WTC11 (cell line): ENCODE results near the gene EYA2.

Experiments used
- CREM ChIP-seq: sonication (generic); formaldehyde crosslinking; IDR thresholded peaks from 2 replicates; pipeline ENCODE4 v1.8.1; 2022; ENCODE audit warnings: mild to moderate bottlenecking, missing genetic modification reagents, moderate library complexity
- ELF4 ChIP-seq: sonication (generic); formaldehyde crosslinking; IDR thresholded peaks from 2 replicates; pipeline ENCODE4 v1.8.1; 2022; ENCODE audit warnings: low read depth, mild to moderate bottlenecking, moderate library complexity, missing genetic modification reagents
- MXD4 ChIP-seq: fragments of 250-450 bp; sonication (Bioruptor Pico); IDR thresholded peaks from 2 replicates; pipeline ENCODE4 v1.8.0; 2021; ENCODE audit warnings: mild to moderate bottlenecking, moderate library complexity, borderline replicate concordance
- MYBL2 ChIP-seq: sonication (generic); formaldehyde crosslinking; IDR thresholded peaks from 2 replicates; pipeline ENCODE4 v1.8.1; 2023; ENCODE audit warnings: mild to moderate bottlenecking, moderate library complexity, missing genetic modification reagents
- SMAD3 ChIP-seq: sonication (generic); formaldehyde crosslinking; IDR thresholded peaks from 2 replicates; pipeline ENCODE4 v1.8.0; 2022; ENCODE audit warnings: missing genetic modification reagents, mild to moderate bottlenecking, borderline replicate concordance
- ZNF121 ChIP-seq: sonication (generic); formaldehyde crosslinking; IDR thresholded peaks from 2 replicates; pipeline ENCODE4 v1.8.0; 2023; ENCODE audit warnings: missing genetic modification reagents
- TF ChIP-seq, protein P1 (sequence below): fragments of 200-600 bp; IDR thresholded peaks from 2 replicates; pipeline ENCODE4 v1.8.0; 2022; ENCODE audit warnings: antibody characterized with exemption
- TF ChIP-seq, protein P2 (sequence below): sonication (generic); formaldehyde crosslinking; IDR thresholded peaks from 2 replicates; pipeline ENCODE4 v1.8.0; 2022; ENCODE audit warnings: missing genetic modification reagents
- TF ChIP-seq, protein P3 (sequence below): sonication (generic); formaldehyde crosslinking; IDR thresholded peaks from 2 replicates; pipeline ENCODE4 v1.8.1; 2022; ENCODE audit warnings: mild to moderate bottlenecking, missing genetic modification reagents, moderate library complexity, borderline replicate concordance
- TF ChIP-seq, protein P4 (sequence below): sonication (generic); formaldehyde crosslinking; IDR thresholded peaks from 2 replicates; pipeline ENCODE4 v1.8.1; 2023; ENCODE audit warnings: mild to moderate bottlenecking, missing genetic modification reagents, moderate library complexity
- TF ChIP-seq, protein P5 (sequence below): sonication (generic); formaldehyde crosslinking; IDR thresholded peaks from 2 replicates; pipeline ENCODE4 v1.8.1; 2022; ENCODE audit warnings: mild to moderate bottlenecking, moderate library complexity, missing genetic modification reagents

DNA sequence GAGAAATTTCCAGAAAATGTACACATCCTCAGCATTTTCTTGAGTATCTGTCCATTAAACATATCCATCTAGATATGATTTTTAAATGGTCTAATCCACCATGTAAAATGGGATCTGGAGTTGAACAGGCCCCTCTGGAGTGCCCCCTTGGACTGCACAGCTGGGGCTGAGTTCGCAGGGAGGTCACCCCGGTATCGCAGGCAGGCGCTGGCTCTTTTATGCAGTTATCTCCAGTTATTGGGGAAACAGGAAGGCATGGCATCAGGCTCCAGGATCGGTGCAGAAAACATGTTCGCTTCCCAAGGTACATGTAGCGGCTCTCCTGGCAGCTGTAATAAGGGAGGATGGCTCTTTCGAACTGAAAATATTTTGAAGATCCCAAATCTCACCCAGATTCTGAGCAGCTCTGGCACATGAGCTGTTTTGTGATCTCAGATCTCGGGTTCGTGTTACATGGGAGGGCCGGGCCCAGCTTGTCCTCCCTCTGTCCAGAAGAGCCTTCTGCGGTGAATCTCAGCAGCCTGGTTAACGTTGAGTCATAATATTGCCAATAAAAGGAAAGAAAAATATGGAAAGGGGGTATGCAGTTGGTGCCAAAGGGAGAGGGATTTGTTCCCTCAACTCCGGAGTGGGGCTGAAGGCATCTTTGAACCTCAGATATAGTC lies 167.7 kb downstream of the EYA2 start:
- TF ChIP-seq, protein P1, sequence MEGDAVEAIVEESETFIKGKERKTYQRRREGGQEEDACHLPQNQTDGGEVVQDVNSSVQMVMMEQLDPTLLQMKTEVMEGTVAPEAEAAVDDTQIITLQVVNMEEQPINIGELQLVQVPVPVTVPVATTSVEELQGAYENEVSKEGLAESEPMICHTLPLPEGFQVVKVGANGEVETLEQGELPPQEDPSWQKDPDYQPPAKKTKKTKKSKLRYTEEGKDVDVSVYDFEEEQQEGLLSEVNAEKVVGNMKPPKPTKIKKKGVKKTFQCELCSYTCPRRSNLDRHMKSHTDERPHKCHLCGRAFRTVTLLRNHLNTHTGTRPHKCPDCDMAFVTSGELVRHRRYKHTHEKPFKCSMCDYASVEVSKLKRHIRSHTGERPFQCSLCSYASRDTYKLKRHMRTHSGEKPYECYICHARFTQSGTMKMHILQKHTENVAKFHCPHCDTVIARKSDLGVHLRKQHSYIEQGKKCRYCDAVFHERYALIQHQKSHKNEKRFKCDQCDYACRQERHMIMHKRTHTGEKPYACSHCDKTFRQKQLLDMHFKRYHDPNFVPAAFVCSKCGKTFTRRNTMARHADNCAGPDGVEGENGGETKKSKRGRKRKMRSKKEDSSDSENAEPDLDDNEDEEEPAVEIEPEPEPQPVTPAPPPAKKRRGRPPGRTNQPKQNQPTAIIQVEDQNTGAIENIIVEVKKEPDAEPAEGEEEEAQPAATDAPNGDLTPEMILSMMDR = no peak
- TF ChIP-seq, protein P2, sequence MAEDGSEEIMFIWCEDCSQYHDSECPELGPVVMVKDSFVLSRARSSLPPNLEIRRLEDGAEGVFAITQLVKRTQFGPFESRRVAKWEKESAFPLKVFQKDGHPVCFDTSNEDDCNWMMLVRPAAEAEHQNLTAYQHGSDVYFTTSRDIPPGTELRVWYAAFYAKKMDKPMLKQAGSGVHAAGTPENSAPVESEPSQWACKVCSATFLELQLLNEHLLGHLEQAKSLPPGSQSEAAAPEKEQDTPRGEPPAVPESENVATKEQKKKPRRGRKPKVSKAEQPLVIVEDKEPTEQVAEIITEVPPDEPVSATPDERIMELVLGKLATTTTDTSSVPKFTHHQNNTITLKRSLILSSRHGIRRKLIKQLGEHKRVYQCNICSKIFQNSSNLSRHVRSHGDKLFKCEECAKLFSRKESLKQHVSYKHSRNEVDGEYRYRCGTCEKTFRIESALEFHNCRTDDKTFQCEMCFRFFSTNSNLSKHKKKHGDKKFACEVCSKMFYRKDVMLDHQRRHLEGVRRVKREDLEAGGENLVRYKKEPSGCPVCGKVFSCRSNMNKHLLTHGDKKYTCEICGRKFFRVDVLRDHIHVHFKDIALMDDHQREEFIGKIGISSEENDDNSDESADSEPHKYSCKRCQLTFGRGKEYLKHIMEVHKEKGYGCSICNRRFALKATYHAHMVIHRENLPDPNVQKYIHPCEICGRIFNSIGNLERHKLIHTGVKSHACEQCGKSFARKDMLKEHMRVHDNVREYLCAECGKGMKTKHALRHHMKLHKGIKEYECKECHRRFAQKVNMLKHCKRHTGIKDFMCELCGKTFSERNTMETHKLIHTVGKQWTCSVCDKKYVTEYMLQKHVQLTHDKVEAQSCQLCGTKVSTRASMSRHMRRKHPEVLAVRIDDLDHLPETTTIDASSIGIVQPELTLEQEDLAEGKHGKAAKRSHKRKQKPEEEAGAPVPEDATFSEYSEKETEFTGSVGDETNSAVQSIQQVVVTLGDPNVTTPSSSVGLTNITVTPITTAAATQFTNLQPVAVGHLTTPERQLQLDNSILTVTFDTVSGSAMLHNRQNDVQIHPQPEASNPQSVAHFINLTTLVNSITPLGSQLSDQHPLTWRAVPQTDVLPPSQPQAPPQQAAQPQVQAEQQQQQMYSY (CRISPR knock-in tag) = no peak
- TF ChIP-seq, protein P3, sequence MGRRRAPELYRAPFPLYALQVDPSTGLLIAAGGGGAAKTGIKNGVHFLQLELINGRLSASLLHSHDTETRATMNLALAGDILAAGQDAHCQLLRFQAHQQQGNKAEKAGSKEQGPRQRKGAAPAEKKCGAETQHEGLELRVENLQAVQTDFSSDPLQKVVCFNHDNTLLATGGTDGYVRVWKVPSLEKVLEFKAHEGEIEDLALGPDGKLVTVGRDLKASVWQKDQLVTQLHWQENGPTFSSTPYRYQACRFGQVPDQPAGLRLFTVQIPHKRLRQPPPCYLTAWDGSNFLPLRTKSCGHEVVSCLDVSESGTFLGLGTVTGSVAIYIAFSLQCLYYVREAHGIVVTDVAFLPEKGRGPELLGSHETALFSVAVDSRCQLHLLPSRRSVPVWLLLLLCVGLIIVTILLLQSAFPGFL (CRISPR knock-in tag) = no peak
- TF ChIP-seq MYBL2 (no peak), SMAD3 (CRISPR knock-in tag) (no peak), CREM (CRISPR knock-in tag) (no peak), ZNF121 (CRISPR knock-in tag) (no peak), MXD4 (CRISPR knock-in tag) (no peak), ELF4 (no peak)
- TF ChIP-seq, protein P4, sequence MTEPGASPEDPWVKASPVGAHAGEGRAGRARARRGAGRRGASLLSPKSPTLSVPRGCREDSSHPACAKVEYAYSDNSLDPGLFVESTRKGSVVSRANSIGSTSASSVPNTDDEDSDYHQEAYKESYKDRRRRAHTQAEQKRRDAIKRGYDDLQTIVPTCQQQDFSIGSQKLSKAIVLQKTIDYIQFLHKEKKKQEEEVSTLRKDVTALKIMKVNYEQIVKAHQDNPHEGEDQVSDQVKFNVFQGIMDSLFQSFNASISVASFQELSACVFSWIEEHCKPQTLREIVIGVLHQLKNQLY (CRISPR knock-in tag) = no peak
- TF ChIP-seq, protein P5, sequence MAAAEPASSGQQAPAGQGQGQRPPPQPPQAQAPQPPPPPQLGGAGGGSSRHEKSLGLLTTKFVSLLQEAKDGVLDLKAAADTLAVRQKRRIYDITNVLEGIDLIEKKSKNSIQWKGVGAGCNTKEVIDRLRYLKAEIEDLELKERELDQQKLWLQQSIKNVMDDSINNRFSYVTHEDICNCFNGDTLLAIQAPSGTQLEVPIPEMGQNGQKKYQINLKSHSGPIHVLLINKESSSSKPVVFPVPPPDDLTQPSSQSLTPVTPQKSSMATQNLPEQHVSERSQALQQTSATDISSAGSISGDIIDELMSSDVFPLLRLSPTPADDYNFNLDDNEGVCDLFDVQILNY (CRISPR knock-in tag) = no peak
